ENCODE data around the gene CGNL1.

DNA sequence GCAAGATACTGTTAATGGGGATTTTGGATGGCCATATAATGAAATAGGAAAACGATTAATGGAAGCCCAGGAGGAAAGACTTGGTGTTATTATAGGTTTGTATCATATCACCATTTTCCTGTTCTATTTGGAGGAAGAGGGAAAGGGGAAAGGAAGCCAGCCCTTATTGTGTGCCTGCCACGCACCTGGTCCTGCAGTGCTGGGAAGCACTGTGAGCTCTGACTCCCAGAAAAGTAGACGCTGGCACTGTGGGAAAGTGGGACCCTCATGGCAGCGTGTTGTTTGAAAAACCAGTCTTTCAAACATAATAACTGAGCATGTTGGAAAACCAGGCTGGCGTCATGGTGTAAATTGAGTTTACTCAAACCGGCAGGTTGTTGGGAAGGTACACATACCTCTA, 22.0 kb downstream of the CGNL1 start:
- TF ChIP-seq JUN (IDR thresholded peaks at IDR 0.05) (no peak), RFX5 (IDR thresholded peaks at IDR 0.05) (no peak), ESRRA (IDR thresholded peaks at IDR 0.05; ENCODE audit: borderline replicate concordance, low read length) (no peak), MYC (IDR thresholded peaks at IDR 0.05; ENCODE audit: borderline replicate concordance, low read length) (no peak), EP300 (IDR thresholded peaks at IDR 0.05) (no peak), HOXA7 (CRISPR knock-in tag; IDR thresholded peaks at IDR 0.05) (no peak), EHMT2 (IDR thresholded peaks at IDR 0.05; ENCODE audit: low read depth) (no peak), CHD2 (IDR thresholded peaks at IDR 0.05; ENCODE audit: low read length, partially characterized antibody) (no peak), KDM1A (IDR thresholded peaks at IDR 0.05; ENCODE audit: low read depth) (no peak)
- TF ChIP-seq, protein P1, sequence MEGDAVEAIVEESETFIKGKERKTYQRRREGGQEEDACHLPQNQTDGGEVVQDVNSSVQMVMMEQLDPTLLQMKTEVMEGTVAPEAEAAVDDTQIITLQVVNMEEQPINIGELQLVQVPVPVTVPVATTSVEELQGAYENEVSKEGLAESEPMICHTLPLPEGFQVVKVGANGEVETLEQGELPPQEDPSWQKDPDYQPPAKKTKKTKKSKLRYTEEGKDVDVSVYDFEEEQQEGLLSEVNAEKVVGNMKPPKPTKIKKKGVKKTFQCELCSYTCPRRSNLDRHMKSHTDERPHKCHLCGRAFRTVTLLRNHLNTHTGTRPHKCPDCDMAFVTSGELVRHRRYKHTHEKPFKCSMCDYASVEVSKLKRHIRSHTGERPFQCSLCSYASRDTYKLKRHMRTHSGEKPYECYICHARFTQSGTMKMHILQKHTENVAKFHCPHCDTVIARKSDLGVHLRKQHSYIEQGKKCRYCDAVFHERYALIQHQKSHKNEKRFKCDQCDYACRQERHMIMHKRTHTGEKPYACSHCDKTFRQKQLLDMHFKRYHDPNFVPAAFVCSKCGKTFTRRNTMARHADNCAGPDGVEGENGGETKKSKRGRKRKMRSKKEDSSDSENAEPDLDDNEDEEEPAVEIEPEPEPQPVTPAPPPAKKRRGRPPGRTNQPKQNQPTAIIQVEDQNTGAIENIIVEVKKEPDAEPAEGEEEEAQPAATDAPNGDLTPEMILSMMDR (IDR thresholded peaks at IDR 0.05) = no peak
- TF ChIP-seq, protein P2, sequence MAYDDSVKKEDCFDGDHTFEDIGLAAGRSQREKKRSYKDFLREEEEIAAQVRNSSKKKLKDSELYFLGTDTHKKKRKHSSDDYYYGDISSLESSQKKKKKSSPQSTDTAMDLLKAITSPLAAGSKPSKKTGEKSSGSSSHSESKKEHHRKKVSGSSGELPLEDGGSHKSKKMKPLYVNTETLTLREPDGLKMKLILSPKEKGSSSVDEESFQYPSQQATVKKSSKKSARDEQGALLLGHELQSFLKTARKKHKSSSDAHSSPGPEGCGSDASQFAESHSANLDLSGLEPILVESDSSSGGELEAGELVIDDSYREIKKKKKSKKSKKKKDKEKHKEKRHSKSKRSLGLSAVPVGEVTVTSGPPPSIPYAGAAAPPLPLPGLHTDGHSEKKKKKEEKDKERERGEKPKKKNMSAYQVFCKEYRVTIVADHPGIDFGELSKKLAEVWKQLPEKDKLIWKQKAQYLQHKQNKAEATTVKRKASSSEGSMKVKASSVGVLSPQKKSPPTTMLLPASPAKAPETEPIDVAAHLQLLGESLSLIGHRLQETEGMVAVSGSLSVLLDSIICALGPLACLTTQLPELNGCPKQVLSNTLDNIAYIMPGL (CRISPR knock-in tag; IDR thresholded peaks at IDR 0.05; ENCODE audit: borderline replicate concordance) = no peak
